GM19240 (cell line): ENCODE data around the gene COL4A2.

Experiments used
- DNase-seq: peaks from one replicate; pipeline ENCODE4 v3.0.0; 2011; ENCODE audit warnings: low spot score; ENCODE audit not compliant: insufficient read length

Gene COL4A2

DNA sequence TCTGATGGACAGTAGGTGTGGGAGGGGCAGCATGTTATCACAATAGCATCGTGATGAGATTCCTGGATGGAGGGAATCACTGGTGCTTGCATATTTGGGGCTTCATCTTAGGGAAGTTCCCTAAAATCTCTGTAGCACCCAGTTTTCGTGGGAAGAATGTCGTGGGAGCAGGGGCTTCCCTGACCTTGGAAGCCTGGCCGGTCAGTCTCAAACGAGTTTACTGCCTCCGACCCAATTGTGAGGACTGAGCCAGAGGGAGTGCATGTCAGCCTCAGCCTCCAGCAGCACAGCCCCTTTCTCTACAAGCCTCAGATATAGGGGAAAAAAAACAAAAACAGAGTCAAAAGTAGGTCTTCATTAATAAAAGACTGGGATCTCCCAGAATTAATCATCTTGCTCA is 32.2 kb downstream of the COL4A2 start:
- no peak for DNase-seq

DNA sequence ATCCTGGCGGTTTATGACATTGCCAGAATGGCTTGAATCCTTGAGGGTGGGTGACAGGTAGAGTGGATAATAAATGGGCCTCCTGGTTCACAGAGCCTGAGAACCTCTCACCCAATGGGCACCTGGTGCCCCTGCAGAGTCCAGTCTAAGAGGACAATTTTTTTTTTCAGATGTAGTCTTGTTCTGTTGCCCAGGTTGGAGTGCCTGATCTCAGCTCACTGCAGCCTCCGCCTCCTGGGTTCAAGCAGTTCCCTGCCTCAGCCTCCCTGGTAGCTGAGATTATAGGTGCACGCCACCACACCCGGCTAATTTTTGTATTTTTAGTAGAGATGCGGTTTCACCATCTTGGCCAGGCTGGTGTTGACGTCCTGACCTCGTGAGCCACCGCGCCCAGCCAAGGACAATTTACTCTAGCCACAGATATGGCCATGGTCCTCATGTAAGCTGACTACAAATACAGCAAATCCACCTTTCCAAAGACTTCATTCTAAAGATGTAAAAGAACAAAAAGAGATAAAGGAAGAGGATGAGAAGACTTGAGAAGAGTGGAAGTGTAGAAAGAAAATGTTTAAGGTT is 33.0 kb downstream of the COL4A2 start:
- no peak for DNase-seq

DNA sequence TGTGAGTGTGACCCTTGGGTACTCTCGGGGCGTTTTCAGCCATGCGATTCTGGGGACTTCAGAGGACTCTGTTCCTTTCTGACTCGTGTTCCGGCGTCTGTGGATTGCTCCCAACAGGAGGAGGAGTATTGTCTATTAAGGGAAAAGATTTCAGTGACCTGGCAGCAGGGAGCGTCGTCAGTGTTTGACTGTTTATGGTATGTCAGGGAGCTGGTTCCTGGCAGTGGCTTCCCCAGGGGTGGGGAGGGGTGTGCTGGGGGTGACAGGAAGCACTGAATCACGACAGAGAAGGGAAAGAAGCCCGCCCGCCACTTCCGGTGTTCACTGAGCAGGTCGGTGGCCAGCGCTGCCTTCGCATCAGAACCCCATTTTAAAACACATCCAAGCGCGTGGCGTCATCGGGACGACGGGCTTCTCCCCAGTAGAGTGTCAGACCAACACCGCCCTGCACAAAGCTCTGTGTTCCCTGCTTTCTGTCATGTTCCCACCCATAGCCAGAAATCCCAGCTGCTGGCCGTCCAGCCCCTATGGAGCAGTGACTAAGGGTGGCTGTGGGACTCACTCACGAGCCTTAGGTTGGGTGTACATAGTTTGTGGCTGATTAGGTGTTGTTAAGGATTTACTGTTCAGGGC is 33.8 kb downstream of the COL4A2 start:
- no peak for DNase-seq

DNA sequence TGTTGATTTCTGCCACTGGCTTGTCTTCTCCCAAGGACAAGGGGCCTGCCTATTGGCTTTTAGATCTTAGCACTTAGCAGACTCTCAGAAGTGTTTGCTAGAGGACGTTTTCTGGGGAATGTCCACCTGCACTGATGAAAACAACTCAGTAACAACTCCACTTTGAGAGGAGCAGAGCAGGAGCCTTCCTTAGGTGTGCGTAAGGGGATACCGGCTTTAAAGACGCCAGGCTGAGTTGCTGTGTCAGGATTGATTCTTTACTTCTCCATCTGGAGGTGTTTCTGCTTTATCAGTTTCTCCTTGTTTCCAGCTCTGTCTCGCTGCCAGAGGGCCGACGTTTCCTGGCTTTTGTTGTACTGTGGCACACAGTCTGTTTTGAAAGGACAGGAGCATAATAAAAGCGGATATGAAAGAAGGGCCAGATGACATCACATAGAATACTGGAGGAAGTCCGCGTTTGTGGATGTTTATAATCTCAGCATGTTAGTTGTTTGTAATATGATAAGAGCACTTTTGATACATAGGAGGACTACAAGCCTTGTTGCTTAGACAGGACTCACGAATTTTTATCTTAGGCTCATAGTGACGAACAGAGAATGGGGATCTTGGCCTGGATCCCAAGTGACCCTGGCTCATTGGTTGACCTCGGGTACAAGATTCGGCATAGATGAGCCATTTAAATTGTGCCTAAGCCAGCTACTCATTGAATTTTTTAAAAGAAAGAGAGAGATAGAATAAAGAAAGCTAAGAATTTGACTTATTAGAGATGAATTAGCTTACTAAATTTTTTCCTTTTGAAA is 34.6 kb downstream of the COL4A2 start:
- DNase-seq = no peak

DNA sequence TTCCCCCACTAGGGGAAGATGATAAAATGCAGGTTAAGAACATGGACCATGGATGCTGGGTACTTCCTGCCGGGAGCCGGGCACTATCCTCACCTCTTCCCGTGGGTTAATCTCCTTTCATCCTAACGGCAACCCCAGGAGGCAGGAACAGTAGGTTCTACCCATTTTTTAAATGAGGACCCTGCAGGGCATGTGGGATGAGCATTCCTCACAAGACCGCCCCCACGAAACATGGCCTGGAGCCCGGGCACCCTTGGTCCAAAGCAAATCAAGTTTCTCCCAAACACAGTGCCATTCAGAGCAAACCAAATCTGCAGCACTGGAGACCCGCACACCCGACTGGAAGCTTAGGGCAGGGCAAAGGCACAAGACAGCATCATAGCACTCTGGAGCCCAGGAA is 35.4 kb downstream of the COL4A2 start:
- DNase-seq = no peak

DNA sequence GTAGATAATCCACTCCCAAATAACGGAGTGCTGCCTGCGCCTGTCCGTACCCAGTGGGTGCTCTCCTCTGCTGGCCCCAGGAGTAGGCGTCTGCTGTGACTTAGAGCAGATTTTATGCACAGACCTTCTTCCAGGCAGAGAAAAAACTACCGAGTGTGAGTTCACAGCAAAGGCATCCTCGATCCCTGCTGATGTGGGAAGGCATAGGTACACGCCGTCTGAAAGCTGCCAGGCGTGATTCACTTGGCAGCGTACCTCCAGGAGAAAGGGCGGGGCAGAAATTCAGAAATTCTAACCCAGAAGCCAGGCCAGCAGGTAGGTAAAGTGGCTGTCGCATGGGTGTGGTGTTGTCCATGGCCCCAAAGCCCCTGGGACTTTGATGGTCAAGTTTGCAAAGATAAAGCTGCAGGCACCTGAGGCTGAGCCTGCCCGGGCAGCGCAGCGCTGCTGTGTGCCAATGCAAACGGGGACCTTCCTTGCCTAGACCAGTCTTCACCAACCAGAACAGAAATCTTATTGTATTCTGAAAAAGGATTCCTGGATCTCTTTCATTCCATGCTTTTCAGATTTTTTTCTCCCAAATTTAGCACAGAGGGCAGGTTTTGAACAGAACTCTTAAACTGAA is 36.3 kb downstream of the COL4A2 start:
- DNase-seq = no peak

DNA sequence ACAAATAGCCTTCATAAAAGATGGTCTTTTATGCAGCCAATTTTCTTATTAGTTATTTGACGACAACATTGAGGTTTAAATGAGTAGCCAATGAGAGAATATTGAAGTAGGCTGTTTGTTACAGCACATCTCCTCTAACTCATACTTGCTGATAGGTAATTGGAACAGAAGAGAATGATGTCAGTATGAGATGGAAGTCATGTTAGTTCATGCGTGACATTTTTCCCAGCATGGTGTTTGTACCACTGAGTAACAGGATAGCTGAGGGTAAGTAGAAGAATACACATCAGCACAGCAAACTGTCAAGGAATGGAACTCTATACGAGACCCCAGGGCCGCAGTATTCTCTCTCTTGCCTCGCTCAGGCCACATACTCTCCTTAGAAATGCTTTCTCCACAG is 37.2 kb downstream of the COL4A2 start:
- DNase-seq = no peak

DNA sequence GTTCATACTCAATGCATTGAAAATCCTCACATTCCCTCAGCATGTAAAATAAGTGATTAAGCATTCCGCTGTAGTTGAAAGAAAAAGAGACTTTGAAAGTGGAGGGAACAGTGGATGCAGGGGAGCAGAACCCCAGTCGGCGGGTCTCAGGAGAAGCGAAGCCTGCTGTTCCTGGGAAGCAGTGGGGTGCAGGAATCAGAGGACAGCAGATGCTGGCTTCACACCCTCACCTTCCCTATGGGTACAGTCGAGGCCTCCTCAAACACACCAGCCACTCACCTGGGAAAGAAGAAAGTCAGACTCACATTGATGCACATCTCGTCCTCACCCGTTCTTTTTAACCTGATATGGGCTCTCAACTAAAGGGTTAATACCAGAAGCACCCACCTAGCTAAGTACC is 38.2 kb downstream of the COL4A2 start:
- DNase-seq = no peak

DNA sequence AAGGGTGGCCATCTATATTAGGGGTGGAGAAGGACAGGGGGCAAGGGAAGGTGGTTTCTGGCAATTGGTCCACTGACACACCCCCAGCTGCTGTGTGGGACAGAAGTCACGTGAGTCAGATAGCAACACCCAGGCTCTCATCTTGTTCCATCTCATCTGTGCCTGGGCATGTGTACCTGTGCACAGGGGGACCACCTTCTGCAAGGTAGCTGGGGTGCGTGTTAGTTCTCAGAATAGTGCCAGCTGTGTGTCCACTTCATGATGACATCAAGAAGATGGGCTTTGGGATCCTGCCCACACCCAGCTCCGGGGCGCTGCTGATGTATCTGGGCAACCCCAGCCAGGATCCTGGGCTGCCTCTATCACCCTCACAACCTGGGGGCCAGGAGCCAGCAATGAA is 38.6 kb downstream of the COL4A2 start:
- no peak for DNase-seq

DNA sequence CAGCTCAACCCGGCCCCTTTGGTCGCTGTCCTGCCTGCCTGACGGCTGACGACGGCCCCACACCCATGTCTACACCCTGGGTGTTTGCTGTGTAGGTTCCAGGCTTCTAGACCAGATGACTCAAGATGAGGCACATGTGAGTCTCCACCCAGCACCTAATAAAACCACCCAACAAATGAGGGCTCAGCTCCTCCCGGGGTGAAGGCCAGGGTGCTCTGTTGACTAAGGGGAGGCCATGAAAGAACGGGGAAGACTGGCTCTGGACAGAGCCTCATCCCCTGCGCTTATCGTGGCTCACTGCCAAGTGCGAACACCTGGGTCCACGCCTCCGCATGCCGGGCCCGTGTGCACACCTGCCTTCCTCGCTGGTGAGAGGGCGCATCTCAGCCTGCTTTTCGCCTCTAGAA is 39.6 kb downstream of the COL4A2 start:
- no peak for DNase-seq

DNA sequence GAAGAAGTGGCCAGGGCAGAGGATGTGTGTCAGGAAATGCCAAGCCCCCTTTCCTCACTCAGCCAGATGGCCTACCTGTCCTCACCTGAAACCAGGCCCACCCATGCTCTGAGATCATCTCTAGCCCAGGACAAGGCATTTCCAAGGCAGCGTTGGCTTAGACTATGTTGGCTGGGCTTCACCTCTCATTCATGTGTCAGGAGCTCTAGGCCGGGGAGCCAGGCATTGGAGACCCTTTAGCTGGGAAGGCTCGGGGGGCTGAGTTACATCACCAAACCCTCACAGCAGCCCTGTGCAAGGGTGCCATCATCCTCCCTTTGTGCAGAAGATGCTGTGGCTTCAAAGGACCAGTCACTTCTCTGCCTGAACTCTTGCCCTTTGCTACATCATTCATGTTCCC is 40.0 kb downstream of the COL4A2 start:
- DNase-seq = no peak

DNA sequence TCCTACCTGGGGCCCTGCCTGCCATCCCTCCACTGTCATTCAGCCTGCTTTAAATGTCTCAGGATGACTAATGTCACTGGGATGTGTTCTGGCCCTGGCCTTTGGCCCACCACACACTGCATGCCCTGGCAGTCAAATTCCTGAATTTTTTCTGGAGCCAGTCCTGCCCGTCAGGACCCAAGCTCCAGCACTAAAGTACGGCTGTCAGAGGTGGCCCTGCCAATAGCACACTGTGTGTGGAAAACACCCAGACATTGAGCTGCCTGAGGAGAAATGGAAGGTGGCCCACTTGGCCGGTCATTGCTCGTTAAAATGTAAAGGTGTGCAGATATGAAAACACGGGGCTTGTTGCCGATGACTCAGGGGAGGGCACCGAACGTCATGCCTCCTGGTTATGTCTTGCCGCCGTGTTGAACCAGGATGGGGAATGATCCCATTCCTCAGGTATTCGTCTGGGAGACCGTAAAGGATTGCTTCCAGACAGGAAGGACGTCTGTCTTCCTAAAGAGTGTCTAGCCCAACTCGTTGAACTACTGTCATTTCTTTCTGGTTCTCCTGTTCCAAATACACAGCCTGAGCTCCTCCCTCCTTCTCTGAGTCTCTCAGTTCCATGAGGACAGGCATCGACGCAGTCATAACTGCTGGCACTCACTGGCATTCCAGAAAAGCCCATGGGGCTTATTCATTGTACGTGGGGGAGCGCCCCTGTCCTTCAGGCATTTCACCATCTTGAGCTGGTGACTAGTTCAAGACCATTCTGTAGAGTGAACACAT is 40.6 kb downstream of the COL4A2 start:
- no peak for DNase-seq

DNA sequence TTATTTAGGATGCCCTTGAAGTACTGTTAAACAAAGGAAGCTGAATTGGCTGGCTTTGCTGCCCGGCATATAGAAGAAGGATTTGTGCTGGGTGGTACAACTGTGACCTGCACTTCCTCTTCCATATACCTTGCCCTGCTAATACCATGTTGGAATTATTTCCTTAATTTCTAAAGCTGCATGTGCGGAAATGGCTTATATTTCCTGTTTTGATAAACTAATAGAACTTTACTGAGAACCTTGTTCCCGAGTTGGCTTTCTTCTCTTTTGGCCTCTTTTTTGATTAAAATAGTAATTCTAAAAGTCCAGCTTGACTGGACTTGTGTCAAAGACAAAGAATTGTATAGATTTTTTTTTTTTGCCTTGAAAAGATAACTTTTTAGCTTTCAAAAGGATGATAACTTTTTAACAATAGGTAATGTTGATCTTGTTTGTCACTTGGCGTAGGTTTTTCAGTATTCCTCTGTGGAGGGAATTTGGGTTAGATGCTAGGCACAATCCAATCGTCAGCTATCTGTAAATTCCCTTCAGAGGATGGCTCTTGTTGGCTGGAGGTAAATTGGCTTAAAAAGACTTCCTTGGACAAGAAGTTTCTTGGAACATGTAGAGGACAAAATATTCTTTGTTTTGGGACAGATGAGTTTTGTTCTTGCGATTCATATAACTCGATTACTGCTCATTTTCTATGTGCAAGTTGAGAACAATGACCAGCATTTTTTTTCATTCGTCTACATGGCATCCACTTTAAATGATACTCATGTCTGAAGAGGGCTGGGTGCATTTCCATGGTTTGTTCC is 41.4 kb downstream of the COL4A2 start:
- DNase-seq = no peak

DNA sequence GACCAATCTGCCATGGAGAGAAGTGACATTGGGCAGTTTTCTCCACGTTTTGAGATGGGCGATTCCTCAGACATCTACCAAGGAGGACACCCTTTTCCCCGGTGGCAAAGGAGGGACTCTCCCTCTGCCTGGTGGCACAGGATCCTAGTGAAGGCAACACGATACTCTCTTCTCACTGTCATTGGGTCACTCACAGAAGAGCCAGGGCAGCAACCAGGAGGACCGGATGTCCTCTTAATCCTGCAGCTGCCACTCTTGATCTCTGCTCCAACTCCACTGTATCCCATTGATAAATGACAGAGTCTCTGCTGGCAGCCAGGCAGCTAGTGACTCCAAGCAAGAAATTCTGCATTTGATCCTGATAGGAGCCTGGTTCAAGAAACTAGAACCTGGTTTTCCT is 42.2 kb downstream of the COL4A2 start:
- no peak for DNase-seq

DNA sequence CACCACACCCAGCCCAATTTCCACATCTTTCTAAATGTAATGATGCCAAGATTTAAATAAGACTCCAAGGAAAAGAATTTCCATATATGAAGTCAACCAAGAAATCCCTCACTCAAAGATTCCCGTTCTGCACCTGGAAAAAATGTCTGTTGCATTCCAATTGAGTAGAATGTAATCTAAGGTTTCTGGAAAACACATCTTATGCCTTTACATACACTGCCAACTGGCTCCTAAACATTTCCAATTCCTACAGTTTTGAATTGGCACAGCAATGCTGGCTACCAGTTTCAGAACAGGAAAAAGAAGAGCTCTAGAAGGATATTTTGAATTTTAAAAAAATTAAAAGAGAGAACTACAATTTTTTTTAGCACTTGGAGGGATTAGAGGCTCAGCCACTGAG is 43.0 kb downstream of the COL4A2 start:
- no peak for DNase-seq

DNA sequence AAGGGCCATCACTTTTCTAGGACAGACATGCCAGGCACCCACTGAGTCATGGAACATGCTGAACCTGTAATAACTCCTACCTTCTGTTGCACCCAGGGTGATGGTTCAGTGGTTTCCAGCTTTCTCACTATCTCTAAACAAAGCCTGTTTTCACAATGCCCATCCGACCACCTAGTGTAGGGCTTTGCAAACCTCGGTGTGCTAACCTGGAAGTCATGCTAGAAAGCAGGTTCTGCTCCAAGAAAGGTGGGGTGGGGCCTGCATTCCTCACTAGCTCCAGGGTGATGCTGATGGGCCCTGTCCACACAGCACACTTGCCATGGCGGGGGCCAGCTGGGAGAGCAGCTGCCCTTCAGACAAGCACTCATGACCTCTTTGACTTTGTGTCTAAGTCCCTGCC is 43.4 kb downstream of the COL4A2 start:
- DNase-seq = no peak

DNA sequence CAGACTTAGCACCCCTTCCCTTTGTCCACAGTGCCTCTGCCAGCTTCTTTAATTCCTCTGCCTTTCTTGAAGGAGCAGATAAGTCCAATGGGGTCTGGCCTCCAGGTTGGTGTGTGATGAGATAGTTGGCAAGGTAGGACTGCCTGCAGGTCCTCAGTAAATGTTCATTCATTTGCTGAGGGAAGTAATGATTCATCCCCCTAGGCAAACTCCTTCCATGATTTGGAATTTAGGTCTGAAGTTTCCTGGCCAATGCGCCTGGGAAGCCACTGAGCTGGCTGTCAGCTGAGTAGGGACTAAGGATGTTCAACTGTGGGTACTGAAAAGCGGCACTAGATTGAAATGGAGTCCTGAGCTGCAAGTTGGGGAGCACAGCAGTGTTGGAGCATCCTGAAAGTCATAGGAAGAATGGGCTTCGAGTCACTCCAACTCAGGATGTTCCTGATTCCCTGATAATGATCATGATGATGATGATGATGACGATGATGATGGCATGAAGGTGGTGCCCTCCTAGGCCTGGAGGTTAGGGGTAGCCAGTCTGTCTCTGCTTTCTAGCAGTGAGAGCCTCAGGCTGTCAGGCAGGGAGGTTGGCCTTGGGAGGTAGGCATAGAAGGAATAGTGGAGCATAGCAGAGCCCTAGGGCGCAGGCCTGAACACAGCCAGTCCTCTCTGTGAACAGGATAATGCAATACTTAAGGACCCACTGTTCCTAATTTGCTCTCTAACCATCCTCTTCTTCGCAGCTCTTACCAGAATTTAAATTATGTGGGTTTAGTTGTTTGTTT is 44.7 kb downstream of the COL4A2 start:
- no peak for DNase-seq

DNA sequence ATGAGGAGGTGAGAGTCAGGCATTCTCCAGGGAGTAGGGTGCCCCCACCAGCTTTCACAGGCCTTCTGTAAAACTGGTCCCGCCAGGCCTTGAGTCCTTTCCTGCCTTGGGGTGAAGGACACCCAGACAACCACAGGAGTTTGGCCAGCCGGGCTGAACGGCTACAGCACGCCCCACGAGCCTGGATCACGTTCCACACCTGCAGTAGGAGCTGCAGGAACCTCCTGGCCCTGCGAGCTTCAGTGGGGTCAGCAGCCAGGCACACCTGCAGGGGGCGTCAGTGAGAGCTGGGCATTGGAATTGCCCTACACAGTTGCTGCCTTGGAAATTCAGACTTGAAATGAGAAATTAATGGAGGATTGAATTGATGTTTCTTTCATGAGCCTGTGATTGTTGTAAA is 45.7 kb downstream of the COL4A2 start:
- no peak for DNase-seq

DNA sequence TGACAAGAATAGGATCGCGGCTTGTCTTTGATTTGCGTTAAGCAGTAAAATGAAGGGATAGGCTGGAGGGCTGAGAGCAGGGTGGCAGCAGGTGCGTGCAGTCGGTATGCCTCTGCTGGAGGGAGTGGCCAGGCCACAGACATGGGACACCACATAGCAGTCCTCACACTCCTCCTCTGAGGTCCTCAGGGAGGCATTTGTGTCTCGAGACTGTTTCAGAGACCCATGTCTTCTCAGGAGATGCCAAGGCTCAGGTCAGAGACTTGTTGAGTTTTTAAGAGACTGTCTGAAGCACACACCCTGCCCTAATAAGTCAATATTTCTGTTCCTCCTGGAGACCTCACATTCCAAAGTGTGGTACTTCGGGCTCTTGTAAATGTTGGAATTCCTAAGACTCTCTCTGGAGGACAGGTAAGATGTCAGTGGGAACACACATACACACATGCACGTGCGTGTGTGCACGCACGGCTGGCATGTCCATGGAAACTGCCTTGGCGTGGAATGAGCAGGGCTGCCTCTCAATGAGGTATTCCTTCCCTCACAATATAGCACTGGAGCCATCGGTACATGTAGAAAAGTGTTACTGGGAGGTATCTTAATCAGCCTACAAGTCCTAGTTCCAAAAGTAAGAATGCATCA is 46.4 kb downstream of the COL4A2 start:
- no peak for DNase-seq
